Right hindlimb (tissue), 1 donor: Measurements from ENCODE around the gene OSBP2.
"Not testable (repeated sequence)": the region's sequence is repeated elsewhere in the genome, so short reads cannot be mapped to it uniquely, and the experiment has no call there.

Experiments used
- DNase-seq: peaks from one replicate; pipeline ENCODE4 v3.0.0-alpha.2; 2018

OSBP2 gene

DNA sequence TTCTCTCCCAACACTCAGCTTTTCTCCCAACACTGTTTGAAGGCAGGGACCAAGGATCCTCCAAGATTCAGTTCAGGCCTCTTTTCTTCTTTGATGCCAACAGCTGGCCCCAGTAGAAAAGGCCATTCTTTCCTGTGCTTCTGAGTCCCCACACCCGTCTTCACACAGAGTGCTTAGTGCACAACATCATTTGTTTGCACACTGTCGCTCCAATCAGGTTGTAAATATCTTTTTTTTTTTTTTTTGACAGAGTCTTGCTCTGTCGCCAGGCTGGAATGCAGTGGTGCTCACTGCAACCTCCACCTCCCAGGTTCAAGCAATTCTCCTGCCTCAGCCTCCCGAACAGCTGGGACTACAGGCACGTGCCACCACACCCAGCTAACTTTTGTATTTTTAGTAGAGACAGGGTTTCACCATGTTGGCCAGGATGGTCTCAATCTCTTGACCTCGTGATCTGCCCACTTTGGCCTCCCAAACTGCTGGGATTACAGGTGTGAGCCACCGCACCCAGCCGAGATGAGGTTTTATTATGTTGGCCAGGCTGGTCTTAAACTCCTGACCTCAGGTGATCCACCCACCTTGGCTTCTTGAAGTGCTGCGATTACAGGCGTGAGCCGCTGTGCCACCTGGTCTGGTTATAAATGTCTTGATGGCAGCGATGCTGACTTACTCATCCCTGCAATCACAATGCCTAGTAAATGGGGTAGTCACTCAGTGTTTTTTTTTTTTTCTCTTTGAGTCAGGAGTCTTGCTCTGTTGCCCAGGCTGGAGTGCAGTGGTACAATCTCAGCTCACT is 14.6 kb upstream of the OSBP2 start:
- DNase-seq, result not testable (repeated sequence)

DNA sequence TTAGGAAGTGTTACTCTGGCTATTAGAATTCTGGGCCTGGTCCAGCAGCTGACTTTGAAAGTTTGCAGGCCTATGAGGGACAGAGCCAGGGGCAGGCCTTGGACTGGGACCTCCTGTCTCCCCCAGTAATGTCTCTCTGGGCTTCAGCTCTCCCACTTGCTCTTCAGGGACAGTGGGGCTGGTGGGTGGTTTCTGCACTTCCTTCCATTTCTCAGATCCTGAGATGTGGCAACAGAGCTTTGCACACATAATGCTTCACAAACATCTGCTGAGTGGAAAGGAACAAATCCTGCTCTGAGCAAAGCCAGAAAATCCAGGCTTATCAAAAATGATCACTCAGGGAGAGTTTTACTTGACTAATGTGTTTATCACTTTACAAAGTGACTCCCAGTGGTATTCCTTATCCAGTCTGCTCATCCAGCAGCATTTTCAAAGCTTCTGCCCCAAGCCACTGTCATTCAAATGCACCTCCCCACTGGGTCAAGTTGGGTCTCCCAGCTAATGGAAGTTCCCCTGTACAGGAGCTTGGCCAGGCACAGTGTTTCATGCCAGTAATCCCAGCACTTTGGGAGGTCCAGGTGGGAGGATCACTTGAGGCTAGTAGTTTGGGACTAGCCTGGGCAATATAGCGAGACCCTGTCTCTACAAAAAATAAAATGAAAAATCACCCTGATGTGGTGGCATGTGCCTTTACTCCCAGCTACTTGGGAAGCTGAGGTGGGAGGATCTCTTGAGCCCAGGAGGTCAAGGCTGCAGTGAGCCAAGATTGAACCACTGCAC is 13.5 kb upstream of the OSBP2 start:
- DNase-seq, result no peak

DNA sequence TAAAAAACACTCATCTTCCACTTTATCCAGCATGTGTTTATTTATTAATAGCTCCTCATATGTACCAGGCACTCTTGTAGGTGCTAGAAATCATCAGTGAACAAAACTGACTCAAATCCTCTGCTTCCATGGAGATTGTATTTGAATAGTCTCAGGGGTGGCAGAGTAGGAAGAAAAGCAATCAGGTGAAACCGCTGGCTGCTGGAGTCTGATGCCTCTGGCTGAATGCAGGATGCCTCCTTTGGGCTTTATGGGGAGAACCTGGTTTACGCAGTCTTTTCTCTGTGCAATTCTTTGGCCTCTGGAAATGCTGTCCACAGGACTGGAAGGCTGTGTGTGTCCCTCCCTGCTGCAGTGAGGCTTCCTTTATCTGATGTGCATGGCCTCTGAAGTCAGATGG is 12.8 kb upstream of the OSBP2 start:
- DNase-seq, result no peak

DNA sequence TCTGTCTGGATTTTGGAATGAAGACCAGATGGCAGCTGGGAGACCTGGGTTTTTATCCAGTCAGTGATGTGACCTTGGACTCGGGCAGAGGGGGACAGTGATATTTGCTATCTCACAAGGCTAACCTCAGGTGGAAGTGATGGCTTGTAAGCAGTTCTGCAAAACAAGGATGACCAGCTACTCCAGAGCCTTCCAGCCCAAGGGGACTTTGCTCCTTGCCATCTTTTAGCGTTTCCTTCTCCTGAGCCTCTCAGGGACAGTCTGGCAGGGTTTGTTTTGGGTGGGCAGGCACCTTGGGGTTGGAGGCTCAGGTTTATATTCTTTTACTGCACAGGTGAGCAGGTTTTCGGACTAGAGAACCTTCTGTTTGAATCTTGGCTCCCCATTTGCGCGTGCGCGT is 9.5 kb upstream of the OSBP2 start:
- no peak for DNase-seq

DNA sequence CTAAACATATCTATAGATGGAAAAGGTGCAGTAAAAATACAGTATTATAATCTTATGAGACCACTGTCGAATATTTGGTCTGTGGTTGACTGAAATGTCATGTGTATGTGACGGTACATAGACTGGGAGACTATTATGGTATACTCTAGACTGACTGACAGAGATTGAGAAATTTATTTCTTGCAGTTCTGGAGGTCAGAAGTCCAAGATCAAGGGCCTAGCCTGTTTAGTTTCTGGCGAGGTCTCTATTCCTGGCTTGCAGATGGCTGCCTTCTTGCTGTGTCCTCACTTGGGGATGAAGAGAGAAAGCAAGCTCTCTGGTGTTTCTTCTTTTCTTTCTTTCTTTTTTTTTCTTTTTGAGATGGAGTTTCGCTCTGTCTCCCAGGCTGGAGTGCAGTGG is 7.3 kb upstream of the OSBP2 start:
- no peak for DNase-seq

DNA sequence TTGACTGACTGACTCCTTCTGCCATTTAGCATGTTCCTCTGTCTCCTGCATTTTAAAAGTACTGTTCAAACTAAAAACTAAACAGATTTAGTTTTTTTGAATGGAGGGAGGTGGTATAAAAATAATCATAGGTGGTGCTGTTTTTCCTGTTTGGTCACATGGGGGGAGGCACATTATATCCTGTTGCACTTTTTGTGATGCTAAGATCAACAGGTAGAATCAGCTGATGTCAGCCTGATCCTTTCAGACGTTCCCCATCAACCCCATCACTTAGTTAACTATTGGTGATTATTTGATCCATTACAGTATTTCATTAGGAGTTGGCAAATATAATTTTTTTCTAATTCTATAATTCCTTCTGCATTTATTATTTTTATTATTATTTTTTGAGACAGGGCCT is 5.1 kb upstream of the OSBP2 start:
- no peak for DNase-seq

DNA sequence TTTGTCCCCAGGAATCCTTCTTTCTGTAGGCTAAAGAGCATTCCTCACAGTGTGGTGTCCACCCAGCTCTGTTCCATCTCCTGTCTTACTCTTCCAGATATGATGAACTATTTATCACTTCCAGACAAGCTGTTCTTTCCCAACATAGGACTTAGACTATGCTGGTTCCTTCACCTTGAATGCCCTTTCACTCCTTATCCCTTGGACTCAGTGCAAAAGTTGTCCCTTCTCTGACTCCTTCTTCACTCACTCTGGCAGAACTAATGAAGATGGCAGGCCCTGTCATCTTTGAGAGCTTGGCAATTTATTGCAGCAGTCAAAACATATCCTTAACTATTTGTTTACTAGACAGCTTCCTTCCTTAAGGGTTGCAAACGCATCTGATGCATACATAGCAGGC is 3.5 kb upstream of the OSBP2 start:
- DNase-seq, result no peak

DNA sequence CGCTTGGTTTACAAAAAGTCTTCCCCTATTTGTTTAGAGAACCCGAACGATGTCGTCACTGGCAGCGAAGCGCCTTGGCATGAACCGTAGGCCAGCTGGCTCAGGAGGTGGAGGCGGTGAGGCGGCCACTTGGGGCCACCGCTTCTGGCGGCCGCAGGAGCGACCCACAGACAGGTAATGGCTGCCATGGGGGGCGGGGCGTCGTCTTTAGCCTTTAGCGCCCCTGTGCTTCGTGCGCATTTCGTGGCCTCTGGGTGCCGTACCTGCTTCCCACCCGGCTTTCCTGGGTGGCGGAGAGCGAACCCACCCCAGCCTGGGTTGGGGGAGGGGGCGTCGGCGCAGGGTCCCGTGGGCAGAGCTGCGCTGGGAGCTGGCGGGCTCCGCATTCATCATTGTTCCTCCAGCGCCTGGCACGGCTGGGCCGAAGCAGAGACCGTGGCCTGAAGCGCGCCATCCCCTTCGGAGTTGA is 469 bp upstream of the OSBP2 start:
- peak; percentile 57 for DNase-seq

DNA sequence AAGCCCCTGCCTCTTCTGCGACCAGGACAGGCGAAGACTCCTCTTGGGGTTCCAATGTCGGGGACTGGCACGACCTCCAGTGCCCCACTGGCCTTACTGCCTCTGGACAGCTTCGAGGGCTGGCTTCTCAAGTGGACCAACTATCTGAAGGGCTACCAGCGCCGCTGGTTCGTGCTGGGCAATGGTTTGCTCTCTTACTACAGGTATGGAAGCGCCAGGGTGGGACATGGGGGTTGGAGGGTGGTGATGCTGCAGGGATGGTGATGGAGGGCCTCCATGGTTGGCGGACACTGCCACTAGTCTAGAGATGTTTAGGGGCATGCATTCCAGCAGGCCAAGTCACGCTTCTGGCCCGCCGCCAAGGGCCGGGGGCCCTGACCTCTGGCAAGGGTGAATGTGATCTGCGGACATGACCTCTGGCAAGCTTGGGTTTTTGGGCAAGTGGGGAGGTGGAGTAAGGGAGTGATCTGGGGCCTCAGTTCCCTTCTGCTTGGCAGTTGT is 727 bp downstream of the OSBP2 start:
- peak; percentile 20 for DNase-seq

DNA sequence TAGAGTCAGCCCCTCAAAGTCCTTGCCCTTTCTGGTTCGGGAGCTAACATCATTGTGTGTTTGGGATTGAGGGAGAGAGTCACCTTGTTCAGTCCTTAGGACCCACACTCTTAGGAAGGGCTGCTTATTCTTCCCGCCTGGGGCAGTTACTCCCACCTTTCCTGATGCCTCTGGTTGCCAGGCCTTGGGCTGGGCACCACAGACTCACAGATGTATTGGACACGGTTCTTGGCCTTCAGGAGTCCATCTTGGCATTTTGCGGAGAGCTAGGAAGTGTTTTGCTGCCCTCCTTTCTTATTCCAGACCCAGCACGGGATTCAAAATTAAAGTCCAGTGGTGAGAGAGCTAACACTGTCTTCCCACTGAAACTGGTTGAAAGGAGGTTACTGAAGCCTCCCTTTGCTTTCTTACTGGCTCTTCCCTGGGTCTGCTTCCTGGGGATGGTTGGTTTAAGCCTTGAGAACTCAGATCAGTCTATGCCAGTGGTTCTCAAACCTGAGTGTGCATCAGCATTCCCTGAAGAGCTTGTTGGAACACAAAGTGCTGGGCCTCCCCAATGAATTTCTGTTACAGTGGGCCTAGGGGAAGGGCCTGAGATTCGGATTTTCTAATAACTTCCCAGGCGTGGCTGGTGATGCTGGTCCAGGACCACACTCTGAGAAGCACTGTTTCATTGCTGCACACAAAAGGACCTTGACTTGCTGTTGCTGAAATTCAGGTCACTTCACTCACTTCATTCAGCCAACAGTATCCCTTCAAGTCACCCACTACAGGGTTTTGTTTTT is 1.4 kb downstream of the OSBP2 start:
- no peak for DNase-seq

DNA sequence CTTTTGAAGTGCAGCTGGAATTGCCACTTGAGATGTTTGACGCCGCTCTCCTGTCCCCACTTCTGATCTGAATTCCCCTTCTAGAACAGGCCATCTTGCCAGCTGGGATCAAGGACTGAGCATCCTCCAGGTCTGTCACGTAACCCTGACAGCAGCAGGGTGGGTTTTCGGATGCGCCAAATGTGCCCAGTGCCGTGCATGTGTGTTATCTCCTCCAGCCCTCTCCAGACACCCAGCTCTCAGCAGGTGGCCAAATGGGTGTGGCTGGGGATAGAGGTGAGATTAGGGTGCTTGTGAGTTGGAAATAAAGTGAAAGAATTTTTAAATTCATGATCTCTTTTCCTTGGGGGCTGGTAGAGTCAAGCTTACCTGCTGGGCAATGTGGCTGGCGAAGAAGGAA is 3.3 kb downstream of the OSBP2 start:
- DNase-seq, result no peak

DNA sequence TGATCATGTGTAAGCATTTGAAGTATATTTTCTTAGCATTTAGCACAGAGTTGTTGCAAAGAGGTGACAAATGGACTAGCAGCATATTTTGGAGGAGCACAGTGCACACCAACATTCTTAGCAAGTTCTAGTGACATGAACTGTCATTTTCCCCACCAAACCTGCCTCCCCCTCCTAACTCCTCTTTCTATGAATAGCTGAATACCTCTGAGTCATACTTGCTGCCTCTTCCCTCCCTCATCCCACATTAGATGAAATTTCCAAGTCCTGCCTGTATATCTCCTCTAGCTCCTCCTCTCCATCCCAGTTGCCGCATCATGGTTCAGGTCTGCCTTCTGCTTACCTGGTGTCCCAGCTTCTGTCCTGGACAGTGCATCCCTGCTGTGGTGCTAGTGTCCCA is 7.2 kb downstream of the OSBP2 start:
- no peak for DNase-seq

DNA sequence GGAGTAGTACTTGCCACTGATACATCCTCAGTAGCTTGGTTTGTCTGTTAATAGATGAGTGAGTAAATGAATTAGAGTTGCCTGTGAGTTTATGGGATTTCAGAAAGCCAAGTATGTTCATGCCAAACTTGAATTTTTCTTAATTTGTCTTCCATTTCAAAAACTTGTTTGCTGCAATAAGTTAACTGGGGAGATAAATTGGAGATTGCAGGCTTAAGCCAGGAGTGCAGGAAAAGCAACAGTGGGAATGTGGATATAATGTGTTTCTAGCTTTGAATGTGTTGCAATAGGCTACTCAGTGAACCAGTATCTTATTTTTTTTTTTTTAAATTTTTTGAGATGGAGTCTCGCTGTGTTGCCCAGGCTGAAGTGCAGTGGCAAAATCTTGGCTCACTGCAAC is 8.2 kb downstream of the OSBP2 start:
- DNase-seq, result no peak

DNA sequence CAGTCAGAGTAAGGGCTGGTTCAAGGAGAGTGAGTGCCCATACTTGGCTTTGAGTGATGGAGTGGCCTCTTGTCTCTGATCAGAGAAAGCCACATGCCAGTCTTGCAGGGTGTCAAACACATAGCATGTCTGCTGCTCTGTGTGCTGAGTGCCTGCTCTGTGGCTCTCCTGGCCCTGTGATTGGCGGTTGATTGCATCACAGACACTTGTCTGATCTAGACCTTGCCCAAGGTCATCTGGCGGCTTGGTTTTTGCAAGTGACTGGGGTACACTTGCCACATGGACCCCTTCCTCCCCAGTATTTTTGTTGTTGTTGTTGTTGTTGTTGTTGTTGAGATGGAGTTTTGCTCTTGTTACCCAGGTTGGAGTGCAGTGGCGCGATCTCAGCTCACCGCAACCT is 10.3 kb downstream of the OSBP2 start:
- no peak for DNase-seq

DNA sequence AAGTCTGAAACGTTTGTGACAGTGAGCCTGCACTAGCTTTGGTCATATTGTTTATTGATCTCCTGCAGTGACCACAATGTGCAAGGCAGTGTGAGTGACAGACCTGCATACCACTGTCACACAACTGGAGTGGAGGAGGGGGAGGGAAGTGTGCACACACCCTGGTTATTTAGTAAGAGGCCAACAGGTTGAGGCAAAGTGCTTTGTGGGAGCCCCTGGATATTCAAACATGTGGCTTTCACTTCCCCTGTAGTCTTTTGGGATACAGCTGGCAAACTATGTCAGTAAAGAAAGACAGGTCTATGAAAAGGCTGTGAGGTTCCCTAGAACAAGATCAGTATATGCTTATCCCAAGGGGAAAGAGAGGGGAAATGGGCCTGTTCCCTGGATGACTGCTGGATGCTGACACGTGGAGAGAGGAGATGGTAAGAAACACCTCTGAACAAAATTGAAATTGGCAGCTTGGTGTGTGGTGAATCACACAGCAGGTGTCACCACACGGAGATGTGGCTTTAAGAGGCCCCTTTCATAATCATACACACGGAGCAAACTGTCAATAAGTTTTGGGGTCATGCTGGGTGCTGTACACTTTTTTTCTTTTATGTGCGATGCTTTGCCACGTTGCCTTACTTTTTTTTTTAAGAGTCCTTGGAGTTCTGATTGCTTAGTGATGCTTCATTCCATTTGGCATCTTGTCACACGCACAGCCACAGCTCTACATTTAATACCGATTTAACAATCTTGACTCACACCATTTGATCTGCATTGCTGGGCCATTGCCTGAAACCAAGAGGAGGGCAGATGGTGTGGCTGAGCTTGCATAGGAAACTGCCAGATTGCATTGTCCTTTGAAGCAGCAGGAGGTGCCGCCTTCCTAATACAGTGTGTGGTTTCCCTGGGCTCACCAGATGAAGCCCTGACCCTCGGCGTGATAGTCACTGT is 11.3 kb downstream of the OSBP2 start:
- DNase-seq, result no peak

DNA sequence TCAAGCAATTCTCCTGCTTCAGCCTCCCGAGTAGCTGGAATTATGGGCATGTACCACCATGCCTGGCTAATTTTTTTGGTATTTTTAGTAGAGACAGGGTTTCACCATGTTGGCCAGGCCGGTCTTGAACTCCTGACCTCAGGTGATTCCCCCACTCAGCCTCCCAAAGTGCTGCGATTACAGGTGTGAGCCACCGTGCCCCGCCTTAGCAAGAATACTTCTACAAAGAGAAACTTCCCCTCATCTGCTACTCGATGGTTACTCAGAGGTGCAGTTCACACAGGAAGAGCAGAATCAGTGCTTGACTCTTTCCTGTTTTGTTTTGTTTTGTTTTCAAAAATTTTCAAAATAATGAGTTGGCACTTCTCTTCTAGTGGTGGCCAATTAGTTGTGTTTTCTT is 15.3 kb downstream of the OSBP2 start:
- DNase-seq, result not testable (repeated sequence)

DNA sequence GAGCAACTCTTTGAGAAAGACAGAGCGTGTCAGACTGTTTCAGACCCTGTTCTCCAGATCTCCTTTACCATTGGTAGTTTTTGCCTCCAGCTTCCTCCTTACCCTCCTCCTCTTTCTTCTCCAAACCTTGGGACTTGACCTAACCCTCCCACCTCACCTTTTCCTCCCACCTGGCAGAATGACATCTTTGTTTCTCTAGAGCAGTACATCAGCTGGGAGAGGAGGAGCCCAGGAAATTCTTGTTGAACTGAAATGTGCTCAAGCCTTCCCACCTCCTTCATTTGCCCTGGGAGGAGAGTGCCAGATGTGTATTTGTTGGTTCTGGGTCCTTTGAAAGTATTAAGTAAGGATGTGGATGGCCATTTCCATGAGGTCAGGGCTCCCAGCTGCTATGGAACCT is 17.4 kb downstream of the OSBP2 start:
- DNase-seq, result no peak

DNA sequence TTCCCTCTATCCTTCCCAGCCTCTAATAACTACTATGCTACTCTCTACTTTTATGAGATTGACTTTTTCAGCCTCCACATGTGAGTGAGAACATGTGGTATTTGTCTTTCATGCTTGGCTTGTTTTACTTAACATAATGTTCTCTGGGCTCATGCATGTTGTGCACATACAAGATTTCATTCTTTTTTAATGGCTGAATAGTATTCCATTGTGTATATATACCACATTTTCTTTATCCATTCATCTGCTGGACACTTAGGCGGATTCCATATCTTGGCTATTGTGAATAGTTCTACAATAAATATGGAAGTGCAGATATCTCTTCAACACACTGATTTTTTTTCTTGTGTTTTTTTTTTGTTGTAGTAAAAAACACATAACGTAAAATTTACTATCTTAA is 19.4 kb downstream of the OSBP2 start:
- no peak for DNase-seq

DNA sequence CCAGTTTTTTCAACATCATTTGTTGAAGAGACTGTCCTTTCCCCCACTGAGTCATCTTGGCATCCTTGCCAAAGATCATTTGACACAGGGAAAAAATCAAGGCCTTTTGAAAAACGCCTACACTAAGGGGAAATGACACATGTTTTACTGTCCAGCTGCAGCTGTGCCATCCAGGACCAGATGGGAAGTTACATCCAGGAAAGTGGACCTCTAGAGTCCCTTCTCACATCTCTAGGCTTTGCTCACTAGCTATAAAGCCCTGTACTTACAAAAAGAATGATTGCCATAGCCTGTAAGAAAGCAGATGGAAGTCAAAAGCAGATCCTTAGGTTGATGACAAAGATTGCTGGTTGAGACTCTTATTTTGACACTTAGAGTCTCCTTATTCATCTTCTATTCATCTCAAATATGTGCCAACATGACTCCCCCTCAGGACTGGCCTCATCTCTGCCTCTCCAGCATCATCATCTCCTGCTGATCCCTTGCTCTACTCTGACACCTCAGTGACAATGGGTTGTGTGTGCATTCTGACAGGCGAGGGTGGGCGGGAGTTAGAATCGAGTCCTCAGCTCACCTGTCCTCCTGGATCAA is 22.8 kb downstream of the OSBP2 start:
- no peak for DNase-seq

DNA sequence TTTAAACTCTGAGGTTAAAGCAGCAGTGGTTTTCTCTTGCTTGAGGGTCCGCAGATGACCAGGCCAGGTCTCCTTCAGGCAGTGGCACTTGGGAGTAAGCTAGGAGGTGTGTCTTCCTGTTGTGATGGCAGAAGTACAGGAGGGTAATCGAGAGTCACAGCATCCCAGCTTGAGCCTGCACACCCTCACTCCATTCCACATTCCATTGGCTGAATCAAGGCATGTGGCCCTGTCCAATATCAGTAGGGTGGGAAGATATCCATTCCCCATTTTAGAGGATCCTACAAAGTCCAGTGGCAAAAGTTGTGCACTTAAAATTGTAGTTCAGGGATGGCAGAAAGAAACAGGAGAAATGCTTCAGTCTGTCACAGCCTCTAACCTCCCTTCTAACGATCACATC is 23.3 kb downstream of the OSBP2 start:
- no peak for DNase-seq

DNA sequence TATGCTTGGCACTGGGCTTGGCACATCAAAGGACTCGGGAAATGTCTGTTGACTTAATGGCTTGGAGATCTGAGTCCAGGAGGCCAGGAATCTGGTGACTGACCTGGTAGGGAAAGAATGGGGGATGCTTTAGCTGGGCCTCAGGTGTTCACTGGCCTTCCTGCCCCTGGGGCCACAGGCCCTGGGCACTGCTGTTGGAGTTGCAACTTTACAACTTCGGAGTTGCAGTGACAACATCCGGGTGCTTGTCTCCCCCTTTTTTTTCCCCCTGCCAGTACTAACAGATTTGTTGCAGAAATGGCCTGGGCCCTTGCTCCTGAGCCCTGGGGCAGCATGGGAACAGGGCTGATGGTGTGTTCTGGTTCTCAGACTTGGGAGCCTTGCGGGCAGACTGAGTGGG is 23.8 kb downstream of the OSBP2 start:
- no peak for DNase-seq

DNA sequence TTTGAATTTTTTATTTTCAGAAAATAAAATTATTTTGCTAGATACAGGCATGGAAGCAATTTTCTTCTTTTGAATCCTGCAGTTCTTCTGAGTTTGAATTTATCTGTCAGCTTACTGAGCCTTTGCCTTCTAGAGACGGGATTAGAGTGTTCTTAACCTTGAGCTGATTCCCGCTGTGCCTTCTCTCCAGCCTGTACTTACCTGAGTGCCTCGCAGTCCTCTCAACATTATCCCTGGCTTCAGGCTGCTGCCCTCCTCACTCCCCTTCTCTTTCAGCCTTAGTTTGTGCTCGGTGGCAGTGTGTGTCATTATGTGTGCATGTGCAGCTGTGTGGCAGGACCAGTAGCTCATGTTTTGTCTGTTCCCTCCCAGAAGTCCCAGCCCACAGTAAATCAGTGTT is 24.3 kb downstream of the OSBP2 start:
- DNase-seq, result no peak
